Naive thymus-derived CD4-positive, alpha-beta T cell (primary cell): ENCODE measurements around the gene DIP2B. TPM values are rescaled to one million over a fixed set of nuclear protein-coding genes. Genes with fewer than 3 reads are reported as not detected.
A peak's percentile ranks its signal among the peaks of the same experiment; 100 is the strongest.
"Not testable (repeated sequence)": the region's sequence is repeated elsewhere in the genome, so short reads cannot be mapped to it uniquely, and the experiment has no call there.

Experiments
- ATAC-seq: fragments of 150-1000 bp; cut with Tn5 transposase; 2 replicates; pipeline ENCODE4 v1.10.0; 2021; ENCODE audit warnings: mild to moderate bottlenecking, moderate library complexity
- CTCF ChIA-PET: fragments of 350-600 bp; sonication (Branson Sonifier 250); formaldehyde crosslinking; loops from one replicate; lab custom pipeline; 2021; ENCODE audit warnings: antibody characterized with exemption; lab: Charles Lee
- POLR2A ChIA-PET: fragments of 350-600 bp; sonication (Branson Sonifier 250); formaldehyde crosslinking; loops from one replicate; lab custom pipeline; 2021; ENCODE audit warnings: antibody characterized with exemption, inconsistent platforms; lab: Charles Lee
- DNase-seq, 9 donors: peaks; one replicate each; pipeline versions ENCODE4 v3.0.0 to v3.0.0-alpha.2; 2020 to 2022; ENCODE audit warnings: mixed read lengths in 1 of 9
- H3K27ac ChIP-seq: one replicate; pipeline ENCODE4 v1.7.0; 2013; ENCODE audit warnings: mild to moderate bottlenecking, low read depth, low read length, moderate library complexity
- H3K27me3 ChIP-seq, 2 donors: one replicate each; pipeline ENCODE4 v1.7.0; 2013; ENCODE audit warnings: low read length in 2 of 2, mild to moderate bottlenecking in 2 of 2, moderate library complexity in 2 of 2; ENCODE audit not compliant: control insufficient read depth in 2 of 2, insufficient read depth in 2 of 2
- H3K36me3 ChIP-seq, 3 experiments: 1 replicate in 2 of 3; 2 replicates in 1 of 3; pipeline ENCODE4 v1.7.0; 2013; ENCODE audit warnings: low read length in 3 of 3, mild to moderate bottlenecking in 3 of 3, moderate library complexity in 1 of 3; ENCODE audit not compliant: insufficient read depth in 3 of 3, control insufficient read depth in 2 of 3
- H3K4me1 ChIP-seq, 2 donors: one replicate each; pipeline ENCODE4 v1.7.0; 2013; ENCODE audit warnings: low read length in 2 of 2, mild to moderate bottlenecking in 2 of 2, moderate library complexity in 1 of 2; ENCODE audit not compliant: control insufficient read depth in 2 of 2, insufficient read depth in 2 of 2
- H3K4me3 ChIP-seq: 2 replicates; pipeline ENCODE4 v1.7.0; 2013; ENCODE audit warnings: mild to moderate bottlenecking, low read length
- H3K9me3 ChIP-seq, 3 experiments: 1 replicate in 2 of 3; 2 replicates in 1 of 3; pipeline ENCODE4 v1.7.0; 2013; ENCODE audit warnings: low read length in 3 of 3; ENCODE audit not compliant: control insufficient read depth in 2 of 3
- H3K27ac Mint-ChIP-seq, 9 donors: one replicate each; pipeline ENCODE4 v1.8.0; 2020 to 2022; ENCODE audit warnings: mixed read lengths in 9 of 9, mild to moderate bottlenecking in 8 of 9, moderate library complexity in 5 of 9, inconsistent platforms in 2 of 9
- H3K27me3 Mint-ChIP-seq, 5 donors: one replicate each; pipeline ENCODE4 v1.8.0; 2021 to 2022; ENCODE audit warnings: mixed read lengths in 5 of 5, mild to moderate bottlenecking in 1 of 5
- H3K36me3 Mint-ChIP-seq, 5 donors: one replicate each; pipeline ENCODE4 v1.8.0; 2020 to 2022; ENCODE audit warnings: mixed read lengths in 5 of 5, mild to moderate bottlenecking in 3 of 5, inconsistent platforms in 1 of 5
- H3K4me1 Mint-ChIP-seq, 7 donors: one replicate each; pipeline ENCODE4 v1.8.0; 2020 to 2022; ENCODE audit warnings: mixed read lengths in 7 of 7, mild to moderate bottlenecking in 3 of 7, inconsistent platforms in 1 of 7
- H3K4me3 Mint-ChIP-seq, 10 donors: one replicate each; pipeline ENCODE4 v1.8.0; 2020 to 2022; ENCODE audit warnings: mild to moderate bottlenecking in 10 of 10, mixed read lengths in 10 of 10, moderate library complexity in 6 of 10, inconsistent platforms in 2 of 10
- H3K9me3 Mint-ChIP-seq, 11 donors: one replicate each; pipeline ENCODE4 v1.8.0; 2020 to 2022; ENCODE audit warnings: mixed read lengths in 11 of 11, mild to moderate bottlenecking in 4 of 11, inconsistent platforms in 1 of 11, moderate library complexity in 1 of 11
- intact Hi-C, 2 donors: fragments of 100-400 bp; cut with micrococcal nuclease; formaldehyde crosslinking; loops; one replicate each; pipeline ENCODE4 v1.15.1; 2023
- polyA plus RNA-seq, 2 donors: library from polyadenylated mRNA; unstranded; fragments of 300-500 nt; fragmentation: Illumina TruSeq; gene quantifications; one replicate each; pipeline ENCODE4 v1.2.3, GENCODE V29; 2021
- total RNA-seq, 6 experiments: library from RNA in 5 of 6; stranded (reverse) in 5 of 6; gene quantifications; 1 replicate in 5 of 6; 2 replicates in 1 of 6; pipeline ENCODE4 v1.2.3 and lab custom pipeline; 2021 to 2026

Gene DIP2B
- total and polyA plus RNA-seq, 7 experiments from 2014 or later: 10.0 to 41.8 (median 34.3) TPM

DNA sequence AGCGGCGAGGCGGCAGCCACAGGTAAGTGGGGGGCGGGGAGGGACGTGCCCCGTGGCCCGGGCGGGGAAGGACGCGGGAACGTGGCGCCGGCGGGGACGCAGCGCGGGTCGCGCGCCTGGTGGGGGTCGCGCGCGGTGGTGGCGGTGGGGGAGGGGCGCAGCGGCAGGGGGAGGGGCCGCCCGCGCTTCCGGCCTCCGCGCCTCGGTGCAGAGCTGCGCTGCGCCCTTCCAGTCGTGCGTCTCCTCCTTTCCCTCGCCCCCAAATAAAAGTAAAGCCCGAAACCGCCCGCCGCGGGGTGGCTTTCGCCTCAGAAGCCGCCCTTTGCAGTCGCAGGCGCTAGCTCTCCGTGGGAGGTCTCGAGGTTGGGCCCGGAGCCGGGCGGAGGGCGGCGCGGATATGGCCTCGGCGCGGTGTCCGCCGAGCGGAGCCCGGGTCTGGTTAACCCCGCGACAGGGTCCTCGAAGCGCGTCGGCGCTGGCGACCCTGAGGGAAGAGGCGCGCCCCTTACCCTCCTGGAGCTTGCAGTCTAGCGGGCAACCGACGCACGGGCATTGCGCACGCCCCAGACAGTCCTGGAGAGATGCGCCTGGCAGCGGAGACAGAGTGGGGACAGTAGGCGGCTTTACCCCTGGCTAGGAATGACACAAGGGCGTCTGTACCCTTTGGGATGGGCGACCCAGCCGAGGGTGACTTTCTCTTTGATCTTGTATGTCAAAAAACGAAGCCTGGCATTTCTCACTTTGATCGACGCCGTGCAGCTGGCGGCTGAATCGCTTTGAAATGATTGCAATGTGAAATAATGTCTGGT lies 259.7 kb downstream of the DIP2B start:
- Histone ChIP-seq H3K4me1 (peaks cover 14 to 17% of the 10 kb centered on the region in 2 donors), H3K36me3 (peaks cover 0 to 4% (median 0%) of the 10 kb centered on the region in 3 experiments), H3K9me3 (no peaks in the 10 kb centered on the region), H3K27ac (peak overlapping the region; percentile 94), H3K4me3 (peak overlapping the region; percentile 69), H3K27me3 (no peaks in the 10 kb centered on the region)
- intact Hi-C loops: loop anchor here (1.0 to 5.0 kb wide), 18 partner anchors 61 to 1912 kb away; partner anchors contain the start of genes CSRNP2 (in 2 of the 2), DAZAP2 (in 2 of the 2), LETMD1 (in 2 of the 2) and ATG101 (in 1 of the 2)
- Mint-ChIP-seq H3K4me1 (peaks cover 34 to 55% (median 48%) of the 10 kb centered on the region in 7 donors), H3K27me3 (no peaks in the 10 kb centered on the region), H3K36me3 (peaks cover 0 to 11% (median 0%) of the 10 kb centered on the region in 5 donors), H3K4me3 (peak overlapping the region; percentile 89 to 97 (median 91)), H3K9me3 (peaks cover 0 to 9% (median 0%) of the 10 kb centered on the region in 11 donors), H3K27ac (peak overlapping the region; percentile 92 to 99 (median 98))
- ChIA-PET CTCF (interaction anchor here (0.6 to 2.7 kb wide), 10 partner anchors 9 to 264 kb away, joined by 3 to 23 read pairs (median 3); no protein-coding TSS in a partner anchor), POLR2A (interaction anchor here (0.6 to 3.6 kb wide), 22 partner anchors 10 to 1576 kb away, joined by 3 to 33 read pairs (median 4); partner anchors contain the start of genes COX14, CSRNP2, DAZAP2 and SLC11A2)
- DNase-seq (peak; percentile 58 to 89 (median 72)), ATAC-seq (peak; percentile 75)

DNA sequence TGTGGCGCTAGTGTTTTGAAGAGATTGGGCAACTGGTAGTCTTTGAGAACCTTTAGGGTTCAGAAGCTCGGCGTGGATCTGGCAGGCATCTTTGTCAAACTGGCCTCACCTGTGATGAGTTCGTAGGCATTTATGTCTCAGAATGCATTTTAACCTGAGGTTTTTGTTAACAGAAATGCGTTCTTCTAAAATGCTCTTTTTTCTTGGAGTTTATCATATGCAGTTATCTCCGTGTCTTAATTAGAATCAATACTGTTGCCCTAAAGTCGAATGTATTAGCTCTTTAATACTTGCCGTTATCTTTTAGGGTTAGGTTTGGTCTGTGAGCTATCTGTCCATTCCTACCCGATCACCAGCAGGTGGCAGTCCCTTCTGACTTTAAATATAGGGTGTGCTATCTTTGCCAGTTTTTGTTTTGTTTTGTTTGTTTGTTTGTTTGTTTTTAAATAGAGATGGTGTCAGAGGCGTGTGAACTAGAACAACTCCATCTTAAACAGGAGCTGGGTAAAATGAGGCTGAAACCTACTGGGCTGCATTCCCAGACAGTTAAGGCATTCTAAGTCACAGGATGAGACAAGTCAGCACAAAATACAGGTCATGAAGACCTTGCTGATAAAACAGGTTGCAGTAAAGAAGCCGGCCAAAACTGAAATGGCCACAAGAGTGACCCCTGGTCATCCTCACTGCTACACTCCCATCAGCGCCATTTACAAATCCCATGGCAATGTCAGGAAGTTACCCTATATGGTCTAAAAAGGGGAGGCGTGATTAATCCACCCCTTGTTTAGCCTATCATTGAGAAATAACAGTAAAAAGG lies 260.5 kb downstream of the DIP2B start:
- Mint-ChIP-seq H3K9me3 (peaks cover 0 to 9% (median 0%) of the 10 kb centered on the region in 11 donors), H3K4me1 (peaks cover 34 to 55% (median 48%) of the 10 kb centered on the region in 7 donors), H3K4me3 (peak overlapping the region; percentile 89 to 97 (median 91)), H3K27ac (peak overlapping the region; percentile 88 to 97 (median 95)), H3K27me3 (no peaks in the 10 kb centered on the region), H3K36me3 (peaks cover 0 to 11% (median 0%) of the 10 kb centered on the region in 5 donors)
- H3K4me1 ChIP-seq: peaks cover 14 to 17% of the 10 kb centered on the region in 2 donors
- H3K27ac ChIP-seq: peak overlapping the region; percentile 94
- DNase-seq: peak in 7 of 9 donors; percentile 31 to 61 (median 46)
- H3K27me3 ChIP-seq: no peaks in the 10 kb centered on the region
- intact Hi-C loops: loop anchor here (1.0 to 5.0 kb wide), 9 partner anchors 60 to 1443 kb away; partner anchors contain the start of genes DAZAP2 (in 1 of the 2), LETMD1 (in 1 of the 2) and TROAP (in 1 of the 2)
- H3K9me3 ChIP-seq: no peaks in the 10 kb centered on the region
- peak overlapping the region; percentile 69 for H3K4me3 ChIP-seq
- H3K36me3 ChIP-seq: peaks cover 0 to 4% (median under 1%) of the 10 kb centered on the region in 3 experiments
- POLR2A ChIA-PET: interaction anchor here (0.8 to 3.6 kb wide), 19 partner anchors 9 to 653 kb away, joined by 3 to 33 read pairs (median 4); partner anchors contain the start of genes COX14, CSRNP2, DAZAP2 and SLC11A2
- CTCF ChIA-PET: interaction anchor here (0.6 to 2.7 kb wide), 12 partner anchors 8 to 263 kb away, joined by 3 to 23 read pairs (median 3); partner anchors contain the start of gene SLC11A2
- peak; percentile 28 for ATAC-seq

DNA sequence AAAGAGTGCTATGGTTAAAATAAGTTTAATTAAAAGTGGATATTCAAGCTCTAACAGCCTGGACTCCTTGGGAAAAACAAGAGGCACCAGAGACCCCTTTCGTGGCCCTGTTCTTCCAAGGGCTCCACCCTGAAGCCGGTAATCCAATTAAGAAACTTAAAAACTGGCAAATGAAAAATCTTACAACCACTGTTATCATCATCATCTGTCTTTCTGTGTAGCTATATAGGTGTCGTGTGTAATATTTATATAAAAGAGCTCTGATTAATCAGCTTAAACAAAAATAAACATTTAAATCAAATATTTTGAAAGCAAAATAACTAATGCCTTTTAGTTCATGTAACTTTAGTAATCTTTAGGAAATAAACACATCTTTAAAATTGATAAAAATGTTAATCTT lies 263.6 kb downstream of the DIP2B start:
- ChIA-PET POLR2A (no interaction called here), CTCF (interaction anchor here (0.6 to 1.1 kb wide), 2 partner anchors 53 to 219 kb away, joined by 3 to 5 read pairs; no protein-coding TSS in a partner anchor)
- Mint-ChIP-seq H3K4me1 (peaks cover 23 to 57% (median 43%) of the 10 kb centered on the region in 7 donors), H3K4me3 (no peak overlapping the region), H3K9me3 (peaks cover 0 to 6% (median 0%) of the 10 kb centered on the region in 11 donors), H3K36me3 (peaks cover 4 to 23% (median 13%) of the 10 kb centered on the region in 5 donors), H3K27me3 (no peaks in the 10 kb centered on the region), H3K27ac (peak overlapping the region in 1 of 9 donors; percentile 25)
- Histone ChIP-seq H3K9me3 (no peaks in the 10 kb centered on the region), H3K4me1 (peaks cover 10 to 17% of the 10 kb centered on the region in 2 donors), H3K27ac (no peak overlapping the region), H3K36me3 (peaks cover 0 to 13% (median 6%) of the 10 kb centered on the region in 3 experiments), H3K4me3 (no peak overlapping the region), H3K27me3 (no peaks in the 10 kb centered on the region)
- intact Hi-C loops: loop anchor here in 1 of 2 donors (5.0 kb wide), 1 partner anchor 574 kb away; no protein-coding TSS in a partner anchor
- no peak for DNase-seq
- no peak for ATAC-seq

DNA sequence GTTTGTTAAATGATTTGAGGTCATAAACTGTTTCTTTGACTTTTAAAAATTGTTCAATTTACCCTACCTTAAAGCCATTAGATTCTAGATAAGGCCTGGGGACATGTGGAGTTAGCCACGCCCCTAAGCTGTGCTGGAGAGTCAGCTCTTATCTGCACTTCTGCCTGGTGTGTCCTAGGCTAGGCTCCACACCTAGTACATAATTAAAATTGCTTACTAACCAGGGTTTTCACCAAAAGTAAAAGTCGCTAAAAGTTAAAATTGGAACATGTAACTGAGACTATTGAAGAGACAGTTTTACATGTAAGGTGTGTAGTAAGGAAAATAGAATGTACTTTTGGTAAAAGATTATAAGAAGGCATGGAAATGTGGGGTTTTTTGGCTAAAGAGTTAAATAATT lies 264.0 kb downstream of the DIP2B start:
- DNase-seq, H3K27me3 ChIP-seq, H3K4me3 ChIP-seq, H3K27me3 Mint-ChIP-seq, H3K27ac ChIP-seq, CTCF ChIA-PET, H3K9me3 ChIP-seq, H3K4me3 Mint-ChIP-seq, ATAC-seq, H3K9me3 Mint-ChIP-seq, POLR2A ChIA-PET: not testable (repeated sequence)
- H3K36me3 Mint-ChIP-seq: peaks cover 4 to 27% (median 13%) of the 10 kb centered on the region in 5 donors
- Histone ChIP-seq H3K36me3 (peaks cover 0 to 13% (median 6%) of the 10 kb centered on the region in 3 experiments), H3K4me1 (peaks cover 8 to 17% of the 10 kb centered on the region in 2 donors)
- H3K4me1 Mint-ChIP-seq: peaks cover 25 to 54% (median 40%) of the 10 kb centered on the region in 7 donors
- intact Hi-C loops: loop anchor here in 1 of 2 donors (5.0 kb wide), 1 partner anchor 573 kb away; no protein-coding TSS in a partner anchor
- peak overlapping the region in 3 of 9 donors; percentile 25 to 47 (median 34) for H3K27ac Mint-ChIP-seq

DNA sequence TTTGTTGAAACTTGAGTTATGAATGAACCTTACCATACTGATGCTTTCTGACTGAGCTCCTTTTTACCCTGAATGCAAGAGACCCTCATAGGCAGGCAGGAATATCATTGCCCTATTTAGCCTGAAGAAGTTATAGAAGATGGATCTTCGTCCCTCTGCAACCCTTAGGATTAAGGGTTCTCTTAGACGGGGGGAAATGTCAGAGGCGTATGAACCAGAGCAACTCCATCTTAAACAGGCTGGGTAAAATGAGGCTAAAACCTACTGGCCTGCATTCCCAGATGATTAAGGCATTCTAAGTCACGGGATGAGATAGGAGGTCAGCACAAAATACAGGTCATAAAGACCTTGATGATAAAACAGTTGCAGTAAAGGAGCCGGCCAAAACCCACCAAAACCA lies 266.6 kb downstream of the DIP2B start:
- POLR2A ChIA-PET: no interaction called here
- intact Hi-C loops: no loop called here

More for the DNA sequence above, 266.6 kb downstream of the DIP2B start:
- peaks cover 4 to 28% (median 13%) of the 10 kb centered on the region in 5 donors for H3K36me3 Mint-ChIP-seq
- DNase-seq (no peak), ATAC-seq (no peak)
- peaks cover 0 to 8% (median 0%) of the 10 kb centered on the region in 11 donors for H3K9me3 Mint-ChIP-seq
- no peak overlapping the region for H3K4me3 Mint-ChIP-seq
- Histone ChIP-seq H3K9me3 (no peaks in the 10 kb centered on the region), H3K36me3 (peaks cover 0 to 9% (median 6%) of the 10 kb centered on the region in 3 experiments), H3K27ac (no peak overlapping the region), H3K4me1 (peaks cover 0 to 8% of the 10 kb centered on the region in 2 donors), H3K27me3 (no peaks in the 10 kb centered on the region), H3K4me3 (no peak overlapping the region)
- peak overlapping the region in 1 of 9 donors; percentile 12 for H3K27ac Mint-ChIP-seq
- peaks cover 15 to 44% (median 33%) of the 10 kb centered on the region in 7 donors for H3K4me1 Mint-ChIP-seq
- H3K27me3 Mint-ChIP-seq: no peaks in the 10 kb centered on the region
- CTCF ChIA-PET: no interaction called here
